ENCODE measurements around the gene ARID3A. TPM values are rescaled to one million over a fixed set of nuclear protein-coding genes. Genes with fewer than 3 reads are reported as not detected.

The ARID3A gene
- polyA plus RNA-seq, 3 donors, result 3.6 to 8.2 (median 8.0) TPM

DNA sequence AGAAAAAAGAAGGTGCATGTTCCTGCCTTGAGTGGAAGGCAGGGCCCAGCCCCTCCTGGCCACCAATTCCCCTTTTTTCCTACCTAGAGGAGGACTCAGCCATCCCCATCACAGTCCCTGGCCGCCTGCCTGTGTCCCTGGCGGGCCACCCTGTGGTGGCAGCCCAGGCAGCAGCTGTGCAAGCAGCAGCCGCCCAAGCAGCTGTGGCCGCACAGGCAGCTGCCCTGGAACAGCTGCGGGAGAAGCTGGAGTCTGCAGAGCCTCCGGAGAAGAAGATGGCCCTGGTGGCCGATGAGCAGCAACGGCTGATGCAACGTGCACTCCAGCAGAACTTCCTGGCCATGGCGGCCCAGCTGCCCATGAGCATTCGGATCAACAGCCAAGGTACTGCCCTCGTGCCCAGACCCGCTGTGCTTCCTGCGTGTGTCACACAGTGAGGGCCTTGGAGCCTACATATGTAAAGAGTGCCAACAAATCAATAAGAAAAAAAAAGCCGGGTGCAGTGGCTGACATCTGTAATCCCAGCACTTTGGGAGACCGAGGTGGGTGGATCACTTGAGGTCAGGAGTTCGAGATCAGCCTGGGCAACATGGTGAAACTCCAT, 40.8 kb downstream of the ARID3A start:
- no peak overlapping the region for H3K27ac ChIP-seq (ENCODE audit: low read depth, low read length)
- WGBS, 3 donors, result 92 to 95% (median 93%) methylated on average over 16 to 17 of the region's 17 CpGs

DNA sequence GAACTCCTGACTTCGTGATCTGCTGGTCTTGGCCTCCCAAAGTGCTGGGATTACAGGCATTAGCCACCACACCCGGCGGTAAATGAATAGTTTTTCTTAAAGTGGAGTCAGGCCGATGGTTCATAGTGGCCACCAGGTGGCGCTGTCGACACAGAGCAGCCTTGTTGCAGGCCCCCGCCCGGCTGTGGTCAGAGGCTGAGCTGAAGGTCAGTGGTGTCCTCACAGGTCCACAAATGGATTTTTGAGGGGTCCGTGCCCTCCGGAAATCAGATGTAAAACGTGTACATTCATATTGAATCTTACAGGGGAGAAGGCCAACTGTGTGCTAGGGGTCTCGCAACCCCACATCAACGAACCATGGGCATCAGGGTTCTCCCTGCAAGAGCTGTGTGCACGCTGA, 44.9 kb downstream of the ARID3A start:
- H3K27ac ChIP-seq (ENCODE audit: low read depth, low read length), result no peak overlapping the region
- WGBS, 3 donors, result 92 to 95% (median 94%) methylated on average over 14 of the region's 14 CpGs

GRCh38 chr19:971795-972194, 46.0 kb downstream of the ARID3A start:
- WGBS, 3 donors, result 94 to 97% (median 97%) methylated on average over 24 of the region's 24 CpGs
- no peak overlapping the region for H3K27ac ChIP-seq (ENCODE audit: low read depth, low read length)

DNA sequence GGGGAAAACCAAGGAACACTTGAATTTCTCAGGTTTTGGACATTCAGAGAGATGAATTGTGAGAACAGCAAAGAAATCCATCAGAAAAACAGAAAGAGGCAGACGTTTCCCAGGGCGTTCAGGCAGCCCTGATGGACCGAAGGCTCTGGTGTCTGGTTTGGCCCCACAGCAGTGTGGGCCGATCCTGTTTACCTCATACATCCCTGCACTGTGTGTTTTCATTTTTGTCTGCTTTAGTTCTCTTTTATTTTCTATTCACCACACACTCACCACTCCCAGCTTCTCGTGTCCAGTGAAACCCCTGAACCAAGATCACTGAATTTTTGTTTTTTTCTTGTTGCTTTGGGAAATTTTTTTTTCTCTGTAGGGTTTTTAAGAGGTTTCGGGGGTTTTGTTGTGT, 46.4 kb downstream of the ARID3A start:
- 96 to 98% (median 98%) methylated on average over 6 of the region's 6 CpGs for WGBS, 3 donors

DNA sequence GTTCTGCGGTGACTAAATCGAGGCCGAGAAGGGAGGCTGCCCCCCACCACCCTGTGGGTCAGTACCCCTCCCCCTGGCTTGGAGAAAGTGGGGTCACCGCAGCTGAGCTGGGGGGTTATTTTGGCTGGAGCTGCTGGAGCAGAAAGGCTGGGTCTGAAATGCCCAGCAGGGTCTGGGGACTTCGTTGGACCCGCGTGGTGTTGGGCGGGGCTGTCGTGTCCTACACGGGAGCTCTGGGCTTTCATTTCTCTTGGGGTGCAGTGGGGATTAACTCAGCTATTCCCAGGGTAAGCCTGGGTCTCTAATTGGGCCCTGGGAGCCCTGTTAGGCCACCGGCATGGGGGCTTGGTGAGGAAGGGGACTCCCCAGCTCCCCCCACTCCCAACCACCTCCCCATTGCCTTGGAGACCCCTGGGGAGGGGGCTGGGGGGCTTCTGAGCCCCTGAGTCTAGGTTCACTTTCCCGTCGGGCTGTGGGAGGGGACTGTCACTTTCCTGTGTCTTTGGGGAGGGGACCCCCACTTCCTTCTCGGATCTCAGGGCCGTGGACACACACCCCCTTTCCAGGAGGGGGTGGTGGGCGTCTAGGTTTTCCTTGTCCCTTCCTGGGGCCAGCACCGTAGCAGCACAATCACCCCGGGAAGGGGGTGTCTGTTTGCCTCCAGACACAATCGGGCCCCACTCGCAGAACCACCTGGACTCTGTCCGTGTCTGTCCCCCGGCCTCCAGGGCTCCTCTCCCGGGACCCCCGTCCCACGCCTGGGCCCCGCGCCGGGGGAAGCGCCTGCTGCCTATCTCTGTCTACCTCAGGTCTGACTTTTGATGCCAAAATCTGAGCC, 48.1 kb downstream of the ARID3A start:
- H3K27ac ChIP-seq (ENCODE audit: low read depth, low read length), result no peak overlapping the region
- 79 to 86% (median 82%) methylated on average over 27 to 29 of the region's 29 CpGs for WGBS, 3 donors

More for the DNA sequence above, 46.4 kb downstream of the ARID3A start:
- no peak overlapping the region for H3K27ac ChIP-seq (ENCODE audit: low read depth, low read length)

DNA sequence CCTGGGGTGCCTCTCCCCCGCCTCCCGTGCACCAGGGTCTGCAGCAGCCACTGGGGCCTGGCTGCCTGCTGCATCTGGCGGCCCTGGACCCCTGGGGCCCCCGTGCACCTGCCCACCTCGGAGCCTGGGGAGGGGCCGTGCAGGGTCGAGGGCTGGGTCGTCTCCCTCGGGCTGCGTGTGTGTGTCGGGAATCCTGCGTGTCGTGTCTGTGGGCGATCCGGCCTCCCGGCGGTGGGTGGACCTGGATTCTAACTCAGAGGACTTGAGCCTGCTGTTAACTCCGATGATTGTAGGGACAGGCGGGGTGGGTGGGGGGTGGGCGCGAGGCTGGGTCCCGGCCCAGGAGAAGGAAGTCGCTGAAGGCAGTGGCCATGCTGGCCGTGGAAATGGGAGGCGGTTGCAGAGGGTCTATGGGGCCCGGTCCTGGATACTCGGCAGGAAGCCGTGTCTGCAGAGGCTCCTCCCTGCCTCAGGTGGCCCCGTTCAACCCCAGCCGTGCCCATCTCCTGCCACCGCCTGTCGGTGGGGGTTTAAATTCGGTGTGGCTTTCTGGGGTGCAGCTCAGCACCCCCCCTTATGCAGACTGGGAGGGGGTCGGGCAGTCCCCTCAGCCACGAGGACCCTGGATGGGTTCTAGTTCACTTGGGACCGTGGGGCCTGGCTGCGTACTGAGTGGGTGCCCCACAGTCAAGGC, 48.9 kb downstream of the ARID3A start:
- H3K27ac ChIP-seq (ENCODE audit: low read depth, low read length), result no peak overlapping the region
- 79 to 81% (median 81%) methylated on average over 35 to 37 of the region's 37 CpGs for WGBS, 3 donors

DNA sequence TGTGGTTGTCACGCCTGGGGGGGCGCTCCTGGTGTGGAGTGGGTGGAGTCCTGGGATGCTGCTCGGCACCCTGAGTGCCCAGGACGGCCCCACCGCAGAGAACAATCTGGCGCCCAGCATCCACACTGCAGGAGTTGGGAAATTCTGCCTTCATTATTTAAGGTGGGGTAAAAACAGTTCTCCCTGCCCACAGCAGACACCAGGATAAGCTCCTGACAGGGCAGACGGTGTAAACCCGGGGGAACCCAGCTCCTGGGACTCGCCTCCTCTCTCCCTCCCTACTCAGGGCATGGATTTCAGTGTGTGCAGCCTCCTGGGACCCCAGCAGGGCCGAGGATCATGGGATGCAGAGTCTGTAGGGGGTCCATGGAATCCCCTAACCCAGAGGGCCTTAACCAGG, 50.6 kb downstream of the ARID3A start:
- H3K27ac ChIP-seq (ENCODE audit: low read depth, low read length), result no peak overlapping the region
- WGBS, 3 donors, result 76 to 85% (median 85%) methylated on average over 9 to 10 of the region's 10 CpGs

GRCh38 chr19:977058-977464, 51.2 kb downstream of the ARID3A start:
- WGBS, 3 donors, result 83 to 86% (median 84%) methylated on average over 17 to 24 of the region's 24 CpGs
- H3K27ac ChIP-seq (ENCODE audit: low read depth, low read length), result no peak overlapping the region

GRCh38 chr19:979318-979741, 53.5 kb downstream of the ARID3A start:
- WGBS, 3 donors, result 67 to 81% (median 67%) methylated on average over 13 to 19 of the region's 19 CpGs

GRCh38 chr19:980133-980998, 54.5 kb downstream of the ARID3A start:
- H3K27ac ChIP-seq (ENCODE audit: low read depth, low read length), result no peak overlapping the region
- 38 to 44% (median 41%) methylated on average over 32 of the region's 32 CpGs for WGBS, 3 donors

More at GRCh38 chr19:979318-979741, 53.5 kb downstream of the ARID3A start:
- no peak overlapping the region for H3K27ac ChIP-seq (ENCODE audit: low read depth, low read length)

- 1% methylated on average over 35 to 46 of the region's 46 CpGs for WGBS, 3 donors
- no peak overlapping the region for H3K27ac ChIP-seq (ENCODE audit: low read depth, low read length)
These were observed 56.8 kb downstream of the ARID3A start for GRCh38 chr19:982567-983170.

GRCh38 chr19:984165-984967, 58.5 kb downstream of the ARID3A start, which contains the start of gene WDR18:
TSS of gene WDR18 (plus strand) at chr19:984345. CDS start at chr19:984354, 9 bp downstream.
- WGBS, 3 donors, result 1% methylated on average over 68 to 78 of the region's 78 CpGs
- no peak within 1 kb of the TSS for H3K27ac ChIP-seq (ENCODE audit: low read depth, low read length)

GRCh38 chr19:986083-986482, 60.2 kb downstream of the ARID3A start:
- H3K27ac ChIP-seq (ENCODE audit: low read depth, low read length), result no peak overlapping the region
- WGBS, 3 donors, result 89 to 92% (median 91%) methylated on average over 14 of the region's 14 CpGs

GRCh38 chr19:988081-988480, 62.2 kb downstream of the ARID3A start:
- no peak overlapping the region for H3K27ac ChIP-seq (ENCODE audit: low read depth, low read length)
- WGBS, 3 donors, result 70 to 84% (median 83%) methylated on average over 14 of the region's 14 CpGs

DNA sequence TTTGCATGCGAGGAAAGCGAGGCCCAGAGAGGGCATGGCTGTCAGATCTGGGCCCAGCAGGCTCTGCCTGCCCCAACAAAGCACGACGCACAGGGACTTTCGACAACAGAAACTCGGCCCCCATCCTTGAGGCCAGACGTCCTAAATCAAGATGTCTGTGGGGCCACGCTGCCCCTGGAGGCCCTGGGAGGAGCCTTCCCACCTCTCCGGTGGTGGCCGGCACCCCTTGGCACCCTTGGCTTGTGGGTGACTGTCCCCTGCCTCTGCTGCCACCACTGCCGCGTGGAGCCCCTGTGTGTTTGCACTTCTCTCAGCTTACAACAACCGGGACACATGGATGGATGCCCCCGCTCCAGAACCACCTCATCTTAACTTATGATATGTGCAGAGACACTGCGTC, 62.7 kb downstream of the ARID3A start:
- H3K27ac ChIP-seq (ENCODE audit: low read depth, low read length), result no peak overlapping the region
- WGBS, 3 donors, result 87 to 91% (median 88%) methylated on average over 15 of the region's 15 CpGs

GRCh38 chr19:989381-990081, 63.7 kb downstream of the ARID3A start:
- WGBS, 3 donors, result 89 to 93% (median 91%) methylated on average over 25 of the region's 25 CpGs
- H3K27ac ChIP-seq (ENCODE audit: low read depth, low read length), result no peak overlapping the region
